Lower leg skin (tissue), 4 donors: ENCODE results near the gene NME3. TPM values are rescaled to one million over a fixed set of nuclear protein-coding genes. Genes with fewer than 3 reads are reported as not detected.
"Not testable (repeated sequence)": the region's sequence is repeated elsewhere in the genome, so short reads cannot be mapped to it uniquely, and the experiment has no call there.

Source experiments
- DNase-seq, 2 donors: peaks; one replicate each; pipeline ENCODE4 v3.0.0-alpha.2; 2019; ENCODE audit warnings: low spot score in 2 of 2
- H3K4me3 ChIP-seq: fragments of 200-600 bp; sonication (generic); 2 replicates; pipeline ENCODE4 v1.5.1; 2017; ENCODE audit warnings: mild to moderate bottlenecking, low read depth; ENCODE audit not compliant: poor library complexity, severe bottlenecking
- POLR2A ChIP-seq, 2 donors: fragments of 450-650 bp; IDR thresholded peaks; one replicate each; pipeline ENCODE4 v1.6.1; 2016 to 2017; ENCODE audit warnings: antibody characterized with exemption in 2 of 2, mild to moderate bottlenecking in 1 of 2, moderate library complexity in 1 of 2
- WGBS, 2 donors: methylation state at CpG; one replicate each; pipeline ENCODE4 v1.1.5; 2018; 5-methylcytosine and 5-hydroxymethylcytosine counted together
- intact Hi-C: fragments of 100-400 bp; cut with DNase I; formaldehyde crosslinking; loops from one replicate; pipeline ENCODE4 v1.15.0; 2023; ENCODE audit warnings: low total_unique reads
- total RNA-seq, 4 donors: library from RNA; depleted of rRNA; stranded (reverse); fragments of >200 nt; gene quantifications; one replicate each; pipeline ENCODE4 v1.1.0, GENCODE V29; 2016
- TF ChIP-seq, protein P1 (sequence below), 3 donors: fragments of 450-650 bp; IDR thresholded peaks; one replicate each; pipeline ENCODE4 v1.5.1; 2016; ENCODE audit warnings: antibody characterized with exemption in 3 of 3, mild to moderate bottlenecking in 3 of 3, moderate library complexity in 2 of 3

Gene NME3
- total RNA-seq, 4 donors from 2014 or later = 77.7 to 98.4 (median 85.8) TPM

DNA sequence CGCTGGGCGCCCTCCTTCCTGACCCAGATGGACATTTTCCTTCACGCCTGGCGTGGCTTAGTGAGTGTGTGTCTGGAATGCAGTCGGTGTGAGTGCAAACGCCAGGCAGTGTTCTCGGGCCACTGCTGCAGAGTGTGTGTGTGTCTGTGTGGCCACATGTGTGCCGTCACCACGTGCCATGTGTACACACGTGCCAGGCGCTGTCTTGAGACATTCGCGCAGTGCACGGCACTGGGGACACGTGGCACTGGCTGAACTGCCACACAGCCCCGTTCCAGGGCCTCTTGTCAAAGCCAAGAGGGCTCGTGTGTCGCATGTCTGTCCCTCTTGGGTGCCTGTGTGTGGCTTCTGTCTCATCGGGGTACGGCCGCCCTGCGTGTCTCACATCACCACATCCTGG, 36.5 kb downstream of the NME3 start:
- 96 to 98% methylated on average over 22 of the region's 22 CpGs for WGBS, 2 donors
- no peak for TF ChIP-seq POLR2A (IDR thresholded peaks at IDR 0.05)
- TF ChIP-seq, protein P1, sequence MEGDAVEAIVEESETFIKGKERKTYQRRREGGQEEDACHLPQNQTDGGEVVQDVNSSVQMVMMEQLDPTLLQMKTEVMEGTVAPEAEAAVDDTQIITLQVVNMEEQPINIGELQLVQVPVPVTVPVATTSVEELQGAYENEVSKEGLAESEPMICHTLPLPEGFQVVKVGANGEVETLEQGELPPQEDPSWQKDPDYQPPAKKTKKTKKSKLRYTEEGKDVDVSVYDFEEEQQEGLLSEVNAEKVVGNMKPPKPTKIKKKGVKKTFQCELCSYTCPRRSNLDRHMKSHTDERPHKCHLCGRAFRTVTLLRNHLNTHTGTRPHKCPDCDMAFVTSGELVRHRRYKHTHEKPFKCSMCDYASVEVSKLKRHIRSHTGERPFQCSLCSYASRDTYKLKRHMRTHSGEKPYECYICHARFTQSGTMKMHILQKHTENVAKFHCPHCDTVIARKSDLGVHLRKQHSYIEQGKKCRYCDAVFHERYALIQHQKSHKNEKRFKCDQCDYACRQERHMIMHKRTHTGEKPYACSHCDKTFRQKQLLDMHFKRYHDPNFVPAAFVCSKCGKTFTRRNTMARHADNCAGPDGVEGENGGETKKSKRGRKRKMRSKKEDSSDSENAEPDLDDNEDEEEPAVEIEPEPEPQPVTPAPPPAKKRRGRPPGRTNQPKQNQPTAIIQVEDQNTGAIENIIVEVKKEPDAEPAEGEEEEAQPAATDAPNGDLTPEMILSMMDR (IDR thresholded peaks at IDR 0.05) = no peak
- no peak overlapping the region for H3K4me3 ChIP-seq
- intact Hi-C loops = no loop called here
- DNase-seq = no peak

- TF ChIP-seq, protein P1 (IDR thresholded peaks at IDR 0.05) = no peak
- no peak for TF ChIP-seq POLR2A (IDR thresholded peaks at IDR 0.05)
- no peak overlapping the region for H3K4me3 ChIP-seq
- 79 to 89% methylated on average over 6 to 17 of the region's 22 CpGs for WGBS, 2 donors
- DNase-seq = no peak
- intact Hi-C loops = no loop called here
Observed at GRCh38 chr16:1734123-1734522, 37.2 kb downstream of the NME3 start.

DNA sequence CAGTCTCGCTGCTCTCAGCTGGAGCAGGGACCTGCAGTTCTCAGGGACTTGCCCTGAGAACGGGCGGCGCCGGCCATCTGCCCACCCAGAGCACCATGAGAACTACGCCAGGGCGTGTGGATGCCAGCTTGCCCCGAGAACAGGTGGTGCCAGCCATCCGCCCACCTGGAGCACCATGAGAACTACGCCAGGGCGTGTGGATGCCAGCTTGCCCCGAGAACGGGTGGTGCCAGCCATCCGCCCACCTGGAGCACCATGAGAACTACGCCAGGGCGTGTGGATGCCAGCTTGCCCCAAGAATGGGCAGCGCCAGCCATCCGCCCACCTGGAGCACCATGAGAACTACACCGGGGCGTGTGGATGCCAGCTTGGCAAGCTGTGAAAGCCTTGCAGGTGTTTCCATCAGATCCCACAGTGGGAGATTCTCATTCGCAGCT, 38.8 kb downstream of the NME3 start:
- 58 to 81% methylated on average over 21 of the region's 21 CpGs for WGBS, 2 donors
- intact Hi-C loops, H3K4me3 ChIP-seq, DNase-seq: not testable (repeated sequence)

- TF ChIP-seq, protein P1 (IDR thresholded peaks at IDR 0.05) = no peak
- no peak for TF ChIP-seq POLR2A (IDR thresholded peaks at IDR 0.05)
- intact Hi-C loops = no loop called here
- DNase-seq = no peak
- 86 to 90% methylated on average over 13 to 14 of the region's 14 CpGs for WGBS, 2 donors
- no peak overlapping the region for H3K4me3 ChIP-seq
Observed at GRCh38 chr16:1732071-1732470, 39.3 kb downstream of the NME3 start.

DNA sequence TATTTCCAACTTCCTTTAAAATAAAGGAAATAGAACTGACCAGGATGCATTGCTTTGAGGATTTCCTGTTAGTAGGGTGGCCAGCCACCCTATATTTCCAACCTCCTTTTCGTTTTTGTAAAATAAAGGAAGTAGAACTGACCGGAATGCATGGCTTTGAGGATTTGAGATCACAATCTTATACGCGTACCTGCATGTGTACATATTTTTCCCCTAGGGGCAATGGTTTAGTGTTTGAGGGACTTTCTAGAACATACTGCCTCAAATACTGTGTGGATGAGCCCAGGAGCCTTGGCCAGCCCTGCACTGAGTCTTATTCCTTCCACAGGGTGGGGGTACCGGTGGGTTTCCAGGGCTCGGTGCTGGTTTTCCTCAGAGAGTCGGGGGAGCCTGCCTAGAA, 39.7 kb downstream of the NME3 start:
- TF ChIP-seq, protein P1 (IDR thresholded peaks at IDR 0.05) = no peak
- TF ChIP-seq POLR2A (IDR thresholded peaks at IDR 0.05) = no peak
- H3K4me3 ChIP-seq = no peak overlapping the region
- WGBS, 2 donors = 71 to 80% methylated on average over 6 to 7 of the region's 7 CpGs
- intact Hi-C loops = no loop called here
- no peak for DNase-seq

DNA sequence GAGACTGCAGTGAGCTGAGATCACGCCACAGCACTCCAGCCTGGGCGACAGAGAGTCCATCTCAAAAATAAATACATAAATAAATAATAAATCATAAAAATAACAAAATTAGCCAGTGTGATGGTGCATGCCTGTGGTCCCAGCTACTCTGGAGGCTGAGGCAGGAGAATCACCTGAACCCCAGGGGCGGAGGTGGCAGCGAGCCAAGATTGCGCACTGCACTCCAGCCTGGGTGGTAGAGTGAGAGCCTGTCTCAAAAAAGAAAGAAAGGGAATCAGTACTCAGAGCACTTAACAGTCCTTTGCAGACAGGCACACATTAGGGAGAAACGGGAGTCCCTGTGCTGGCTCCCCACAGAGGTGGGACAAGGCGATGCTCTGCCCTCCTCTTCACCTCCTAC, 40.3 kb downstream of the NME3 start:
- intact Hi-C loops = no loop called here
- no peak for DNase-seq
- TF ChIP-seq, protein P1 (IDR thresholded peaks at IDR 0.05) = no peak
- no peak for TF ChIP-seq POLR2A (IDR thresholded peaks at IDR 0.05)
- H3K4me3 ChIP-seq = no peak overlapping the region
- WGBS, 2 donors = 85 to 88% methylated on average over 7 of the region's 7 CpGs
